ENCODE data around the gene FHIT.

Gene FHIT

DNA sequence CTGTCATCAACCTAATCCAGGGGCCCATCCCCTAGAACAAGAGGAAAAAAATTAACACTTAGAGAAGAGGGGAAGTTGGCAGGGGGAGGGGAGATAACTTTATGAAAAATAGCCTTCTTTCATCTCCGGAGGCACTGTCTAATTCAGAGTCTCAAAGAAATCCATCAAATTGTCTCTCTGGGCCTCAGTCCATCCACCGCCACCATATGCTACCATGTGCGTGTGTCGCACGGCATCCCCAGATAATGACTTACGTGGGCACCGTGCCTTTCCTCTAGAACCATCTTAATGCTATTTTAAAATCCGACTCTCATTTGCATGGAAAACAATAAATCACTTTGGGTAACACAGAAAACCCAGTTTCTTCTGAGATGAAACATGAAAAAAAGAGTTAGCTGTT lies 619.7 kb downstream of the FHIT start:
- Histone ChIP-seq H3K4me3 (ENCODE audit: low read depth, low read length) (no peak overlapping the region), H3K27me3 (replicated peaks) (no peaks in the 10 kb centered on the region), H3K27ac (no peak overlapping the region), H3K36me3 (replicated peaks) (no peaks in the 10 kb centered on the region)
- TF ChIP-seq, protein P1, sequence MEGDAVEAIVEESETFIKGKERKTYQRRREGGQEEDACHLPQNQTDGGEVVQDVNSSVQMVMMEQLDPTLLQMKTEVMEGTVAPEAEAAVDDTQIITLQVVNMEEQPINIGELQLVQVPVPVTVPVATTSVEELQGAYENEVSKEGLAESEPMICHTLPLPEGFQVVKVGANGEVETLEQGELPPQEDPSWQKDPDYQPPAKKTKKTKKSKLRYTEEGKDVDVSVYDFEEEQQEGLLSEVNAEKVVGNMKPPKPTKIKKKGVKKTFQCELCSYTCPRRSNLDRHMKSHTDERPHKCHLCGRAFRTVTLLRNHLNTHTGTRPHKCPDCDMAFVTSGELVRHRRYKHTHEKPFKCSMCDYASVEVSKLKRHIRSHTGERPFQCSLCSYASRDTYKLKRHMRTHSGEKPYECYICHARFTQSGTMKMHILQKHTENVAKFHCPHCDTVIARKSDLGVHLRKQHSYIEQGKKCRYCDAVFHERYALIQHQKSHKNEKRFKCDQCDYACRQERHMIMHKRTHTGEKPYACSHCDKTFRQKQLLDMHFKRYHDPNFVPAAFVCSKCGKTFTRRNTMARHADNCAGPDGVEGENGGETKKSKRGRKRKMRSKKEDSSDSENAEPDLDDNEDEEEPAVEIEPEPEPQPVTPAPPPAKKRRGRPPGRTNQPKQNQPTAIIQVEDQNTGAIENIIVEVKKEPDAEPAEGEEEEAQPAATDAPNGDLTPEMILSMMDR (IDR thresholded peaks at IDR 0.05; ENCODE audit: low read depth, low read length, missing control alignments) = no peak
- in situ Hi-C loops (cut with HindIII; ENCODE audit: low pct_ligation_motif_present, low sequenced_read_pairs) = no loop called here
- no peak for DNase-seq

DNA sequence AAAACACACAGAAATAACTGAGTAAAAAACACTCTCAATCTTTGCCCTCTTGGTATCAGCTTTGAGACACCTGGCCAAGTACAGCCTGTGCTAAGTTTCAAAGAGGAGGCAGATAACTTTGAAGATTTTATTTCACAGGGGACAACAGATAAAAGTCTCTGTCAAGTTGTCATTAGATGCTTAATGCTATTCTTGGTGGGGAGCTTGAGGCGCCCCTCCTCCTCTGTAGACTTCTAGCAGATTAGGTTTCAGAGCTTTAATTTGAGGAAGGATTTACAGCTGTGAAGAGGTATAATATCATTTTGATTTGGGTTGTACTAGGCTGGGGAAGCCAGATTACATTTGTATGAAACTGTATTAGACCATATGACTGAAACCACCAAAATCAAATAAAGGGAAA lies 620.3 kb downstream of the FHIT start:
- no peak for DNase-seq
- no peak overlapping the region for H3K4me3 ChIP-seq (ENCODE audit: low read depth, low read length)
- no peaks in the 10 kb centered on the region for H3K36me3 ChIP-seq (replicated peaks)
- H3K27ac ChIP-seq = no peak overlapping the region
- TF ChIP-seq, protein P1 (IDR thresholded peaks at IDR 0.05; ENCODE audit: low read depth, low read length, missing control alignments) = no peak
- in situ Hi-C loops (cut with HindIII; ENCODE audit: low pct_ligation_motif_present, low sequenced_read_pairs) = no loop called here
- H3K27me3 ChIP-seq (replicated peaks) = no peaks in the 10 kb centered on the region

DNA sequence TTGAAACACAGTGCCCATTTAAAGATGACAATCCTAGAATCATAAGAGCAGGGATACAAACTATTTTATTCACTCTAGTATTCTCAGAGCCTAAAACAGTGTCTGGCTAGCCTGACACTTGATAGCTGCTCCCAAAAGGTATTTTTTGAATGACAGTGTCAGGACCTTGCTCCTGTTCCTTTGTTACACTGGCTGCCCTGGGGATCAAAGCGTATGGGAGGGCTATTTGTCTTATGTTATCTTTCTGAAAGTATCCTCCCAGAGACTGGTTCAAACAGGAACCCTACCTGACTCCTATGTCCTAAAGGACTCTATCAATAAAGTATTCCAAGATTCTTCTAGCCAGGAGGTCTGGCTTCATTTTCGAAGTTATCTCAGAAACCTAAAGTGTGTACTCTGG lies 621.4 kb downstream of the FHIT start:
- TF ChIP-seq, protein P1 (IDR thresholded peaks at IDR 0.05; ENCODE audit: low read depth, low read length, missing control alignments) = no peak
- Histone ChIP-seq H3K27ac (no peak overlapping the region), H3K27me3 (replicated peaks) (no peaks in the 10 kb centered on the region), H3K36me3 (replicated peaks) (no peaks in the 10 kb centered on the region), H3K4me3 (ENCODE audit: low read depth, low read length) (no peak overlapping the region)
- in situ Hi-C loops (cut with HindIII; ENCODE audit: low pct_ligation_motif_present, low sequenced_read_pairs) = no loop called here
- DNase-seq = no peak

DNA sequence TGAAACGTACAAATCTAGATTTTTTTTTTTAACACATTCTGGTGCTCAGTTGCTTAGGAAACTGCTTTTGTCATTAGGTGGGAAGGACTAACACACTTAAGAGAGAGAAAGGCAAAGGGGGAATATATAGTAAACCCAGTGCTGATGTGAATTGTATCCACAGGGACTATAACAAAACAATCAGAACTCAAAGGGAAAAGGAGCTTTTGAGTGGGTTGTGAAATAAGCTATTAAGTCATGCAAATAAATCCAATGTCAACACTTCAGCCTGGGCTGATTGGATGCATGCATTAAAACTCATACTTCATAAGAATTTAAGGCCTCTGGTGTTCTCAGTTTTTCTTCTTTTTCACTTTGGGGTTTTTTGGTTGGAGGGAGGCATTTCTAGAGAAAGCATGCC lies 628.9 kb downstream of the FHIT start:
- Histone ChIP-seq H3K36me3 (replicated peaks) (no peaks in the 10 kb centered on the region), H3K27me3 (replicated peaks) (no peaks in the 10 kb centered on the region), H3K4me3 (ENCODE audit: low read depth, low read length) (no peak overlapping the region), H3K27ac (no peak overlapping the region)
- in situ Hi-C loops (cut with HindIII; ENCODE audit: low pct_ligation_motif_present, low sequenced_read_pairs) = no loop called here
- no peak for DNase-seq
- TF ChIP-seq, protein P1 (IDR thresholded peaks at IDR 0.05; ENCODE audit: low read depth, low read length, missing control alignments) = no peak

DNA sequence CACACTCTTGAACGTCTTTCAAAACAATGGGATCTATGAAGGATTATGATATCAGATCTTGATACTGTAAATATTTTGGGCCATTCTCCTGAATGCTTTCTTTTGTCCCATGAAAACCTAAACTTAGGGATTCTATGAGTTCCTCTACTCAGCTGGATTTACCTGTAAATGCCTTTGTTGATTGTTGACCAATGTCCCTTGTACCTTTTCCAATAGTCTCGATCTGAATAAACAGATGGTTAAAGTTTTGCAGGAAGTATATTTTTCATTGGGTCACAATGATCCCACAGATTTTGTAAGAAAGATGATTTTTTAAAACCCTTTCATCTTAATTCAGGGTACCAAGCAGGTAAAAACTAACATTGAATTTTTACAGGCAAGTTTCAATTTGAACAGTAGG lies 634.1 kb downstream of the FHIT start:
- in situ Hi-C loops (cut with HindIII; ENCODE audit: low pct_ligation_motif_present, low sequenced_read_pairs) = no loop called here

More for the DNA sequence above, 634.1 kb downstream of the FHIT start:
- no peak for DNase-seq
- no peaks in the 10 kb centered on the region for H3K27me3 ChIP-seq (replicated peaks)
- TF ChIP-seq, protein P1 (IDR thresholded peaks at IDR 0.05; ENCODE audit: low read depth, low read length, missing control alignments) = no peak
- H3K27ac ChIP-seq = no peak overlapping the region
- no peak overlapping the region for H3K4me3 ChIP-seq (ENCODE audit: low read depth, low read length)
- no peaks in the 10 kb centered on the region for H3K36me3 ChIP-seq (replicated peaks)
